Uterus (tissue), 2 donors: Measurements from ENCODE around the gene VGLL1.

Source experiments
- POLR2A ChIP-seq, 2 donors: fragments of 450-650 bp; IDR thresholded peaks; one replicate each; pipeline ENCODE4 v1.6.1; 2016; ENCODE audit warnings: antibody characterized with exemption in 2 of 2, mild to moderate bottlenecking in 1 of 2, moderate library complexity in 1 of 2
- TF ChIP-seq, protein P1 (sequence below), 4 experiments: fragments of 200-600 bp in 2 of 4; fragments of 450-650 bp in 2 of 4; sonication (generic) in 2 of 4; IDR thresholded peaks; one replicate each; pipeline ENCODE4 v1.5.1; 2016 to 2019; ENCODE audit warnings: antibody characterized with exemption in 4 of 4, mild to moderate bottlenecking in 2 of 4, moderate library complexity in 1 of 4

DNA sequence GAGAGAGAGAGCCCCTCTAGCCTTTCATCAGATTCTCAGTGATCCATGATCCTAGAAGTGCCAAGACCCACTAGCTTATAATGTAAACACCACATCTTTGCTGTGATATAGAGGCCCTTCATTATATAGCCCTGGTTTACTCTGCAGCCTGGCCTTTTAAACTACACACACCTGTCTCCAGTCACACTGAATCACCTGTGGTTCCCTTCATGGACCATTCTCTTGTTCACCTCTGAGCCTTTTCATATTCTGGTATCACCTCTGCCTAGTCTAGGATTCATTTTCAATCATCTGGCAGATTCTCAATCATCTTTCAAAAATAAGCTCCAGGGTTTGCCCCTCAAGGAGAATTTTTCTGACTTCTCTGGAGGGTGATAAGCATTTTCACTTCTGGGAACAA is 65.9 kb downstream of the VGLL1 start:
- TF ChIP-seq, protein P1, sequence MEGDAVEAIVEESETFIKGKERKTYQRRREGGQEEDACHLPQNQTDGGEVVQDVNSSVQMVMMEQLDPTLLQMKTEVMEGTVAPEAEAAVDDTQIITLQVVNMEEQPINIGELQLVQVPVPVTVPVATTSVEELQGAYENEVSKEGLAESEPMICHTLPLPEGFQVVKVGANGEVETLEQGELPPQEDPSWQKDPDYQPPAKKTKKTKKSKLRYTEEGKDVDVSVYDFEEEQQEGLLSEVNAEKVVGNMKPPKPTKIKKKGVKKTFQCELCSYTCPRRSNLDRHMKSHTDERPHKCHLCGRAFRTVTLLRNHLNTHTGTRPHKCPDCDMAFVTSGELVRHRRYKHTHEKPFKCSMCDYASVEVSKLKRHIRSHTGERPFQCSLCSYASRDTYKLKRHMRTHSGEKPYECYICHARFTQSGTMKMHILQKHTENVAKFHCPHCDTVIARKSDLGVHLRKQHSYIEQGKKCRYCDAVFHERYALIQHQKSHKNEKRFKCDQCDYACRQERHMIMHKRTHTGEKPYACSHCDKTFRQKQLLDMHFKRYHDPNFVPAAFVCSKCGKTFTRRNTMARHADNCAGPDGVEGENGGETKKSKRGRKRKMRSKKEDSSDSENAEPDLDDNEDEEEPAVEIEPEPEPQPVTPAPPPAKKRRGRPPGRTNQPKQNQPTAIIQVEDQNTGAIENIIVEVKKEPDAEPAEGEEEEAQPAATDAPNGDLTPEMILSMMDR (IDR thresholded peaks at IDR 0.05) = no peak
- TF ChIP-seq POLR2A (IDR thresholded peaks at IDR 0.05) = no peak
